Gastroesophageal sphincter (tissue), 4 donors: ENCODE measurements around the gene TMSB4X. TPM values are rescaled to one million over a fixed set of nuclear protein-coding genes. Genes with fewer than 3 reads are reported as not detected.
"Not testable (repeated sequence)": the region's sequence is repeated elsewhere in the genome, so short reads cannot be mapped to it uniquely, and the experiment has no call there.

Experiments
- ATAC-seq: fragments of 150-250 bp; one replicate; pipeline ENCODE4 v1.9.1; 2016; ENCODE audit warnings: mild to moderate bottlenecking, moderate library complexity
- H3K27ac ChIP-seq, 4 donors: fragments of 200-600 bp; sonication (generic) in 3 of 4; 1 replicate in 3 of 4; 2 replicates in 1 of 4; pipeline ENCODE4 v1.5.1; 2016 to 2019
- H3K27me3 ChIP-seq: fragments of 200-600 bp; sonication (generic); one replicate; pipeline ENCODE4 v1.5.1; 2019
- H3K36me3 ChIP-seq, 2 donors: fragments of 200-600 bp; sonication (generic); one replicate each; pipeline ENCODE4 v1.5.1; 2019; ENCODE audit warnings: control low read depth in 1 of 2
- H3K4me1 ChIP-seq, 3 donors: fragments of 200-600 bp; sonication (generic); 1 replicate in 2 of 3; 2 replicates in 1 of 3; pipeline ENCODE4 v1.5.1; 2016 to 2019; ENCODE audit warnings: control low read depth in 2 of 3
- H3K4me3 ChIP-seq, 2 donors: fragments of 200-600 bp; sonication (generic); one replicate each; pipeline ENCODE4 v1.5.1; 2019; ENCODE audit warnings: mild to moderate bottlenecking in 1 of 2, moderate library complexity in 1 of 2
- H3K9me3 ChIP-seq, 3 donors: fragments of 200-600 bp; sonication (generic); one replicate each; pipeline ENCODE4 v1.5.1; 2017 to 2019; ENCODE audit warnings: control low read depth in 2 of 3
- CTCF ChIP-seq, 4 experiments: fragments of 200-600 bp in 2 of 4; fragments of 450-650 bp in 2 of 4; sonication (generic) in 1 of 4; IDR thresholded peaks; one replicate each; pipeline ENCODE4 v1.5.1; 2017 to 2019; ENCODE audit warnings: antibody characterized with exemption in 4 of 4, mild to moderate bottlenecking in 2 of 4, moderate library complexity in 2 of 4
- EP300 ChIP-seq: sonication (generic); formaldehyde crosslinking; IDR thresholded peaks from one replicate; pipeline ENCODE4 v1.6.1; 2017; ENCODE audit warnings: antibody characterized with exemption, mild to moderate bottlenecking
- POLR2A ChIP-seq, 2 donors: fragments of 450-650 bp; IDR thresholded peaks; one replicate each; pipeline ENCODE4 v1.6.1; 2017; ENCODE audit warnings: antibody characterized with exemption in 2 of 2, mild to moderate bottlenecking in 2 of 2, moderate library complexity in 1 of 2
- POLR2AphosphoS5 ChIP-seq: sonication (generic); formaldehyde crosslinking; IDR thresholded peaks from one replicate; pipeline ENCODE4 v1.6.1; 2017; ENCODE audit warnings: antibody characterized with exemption
- WGBS, 2 donors: methylation state at CpG; one replicate each; pipeline ENCODE4 v1.1.5; 2018; ENCODE audit warnings: low coverage in 1 of 2; 5-methylcytosine and 5-hydroxymethylcytosine counted together
- total RNA-seq, 4 donors: library from RNA; depleted of rRNA; stranded (reverse); fragments of >200 nt; gene quantifications; one replicate each; pipeline ENCODE4 v1.1.0, GENCODE V29; 2016

The TMSB4X gene
- total RNA-seq, 4 donors from 2014 or later, result 2,260 to 4,561 (median 3,693) TPM

DNA sequence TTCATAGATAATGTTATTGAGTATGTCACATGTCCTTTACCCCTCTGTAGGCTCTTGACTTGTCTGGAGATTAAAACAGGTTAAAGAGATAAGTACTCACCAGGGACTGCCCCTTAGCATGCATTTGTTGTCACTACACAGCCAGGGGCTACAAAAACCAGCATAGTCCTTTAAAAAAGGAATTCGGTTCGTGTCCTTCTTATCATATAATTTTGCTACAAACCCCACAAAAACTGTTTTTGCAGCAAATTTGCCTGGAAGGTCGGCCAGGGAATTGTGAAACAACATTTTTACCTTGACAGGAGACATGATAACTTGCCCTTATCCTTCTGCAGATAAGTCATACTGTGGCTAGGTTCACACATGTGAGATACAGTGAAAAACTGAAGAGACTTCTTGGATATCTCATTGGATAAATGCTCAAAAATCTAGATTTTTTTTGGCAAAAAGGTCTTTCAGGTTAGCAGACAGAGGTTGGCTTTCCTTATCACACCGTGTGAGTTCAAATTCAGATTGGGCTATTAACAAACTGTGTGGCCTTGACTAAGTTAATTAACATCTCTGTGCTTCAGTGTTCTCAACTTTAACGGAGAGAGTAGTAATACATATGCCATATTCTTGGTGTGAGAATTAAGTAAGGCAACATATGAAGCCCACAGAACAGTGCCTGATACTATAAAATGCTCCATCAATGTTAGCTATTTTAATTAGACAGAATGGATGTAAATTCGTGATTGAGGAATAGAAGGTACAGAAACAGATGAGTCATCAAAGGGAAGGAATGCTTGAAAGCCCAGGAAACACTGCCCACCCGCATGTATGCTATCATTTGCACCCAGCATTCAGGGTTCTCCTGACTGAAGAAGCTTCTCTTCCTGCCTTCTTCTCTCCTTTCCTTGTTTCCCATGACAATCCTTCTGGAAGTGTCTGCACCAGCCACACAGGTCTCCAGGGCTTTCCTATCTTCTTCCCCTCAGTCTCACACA is 39.5 kb downstream of the TMSB4X start:
- TF ChIP-seq POLR2A (IDR thresholded peaks at IDR 0.05), result no peak
- TF ChIP-seq CTCF (IDR thresholded peaks at IDR 0.05), result no peak
- no peak for TF ChIP-seq EP300
- no peak for TF ChIP-seq POLR2AphosphoS5
- H3K4me3 ChIP-seq, result no peak overlapping the region
- no peak for ATAC-seq
- H3K27ac ChIP-seq, result peak overlapping the region in 1 of 4 donors; percentile 20
- 62 to 90% methylated on average over 4 to 7 of the region's 7 CpGs for WGBS, 2 donors
- no peaks in the 10 kb centered on the region for H3K9me3 ChIP-seq
- H3K36me3 ChIP-seq, result no peaks in the 10 kb centered on the region
- no peaks in the 10 kb centered on the region for H3K4me1 ChIP-seq
- no peaks in the 10 kb centered on the region for H3K27me3 ChIP-seq

- no peaks in the 10 kb centered on the region for H3K36me3 ChIP-seq
- no peak overlapping the region for H3K27ac ChIP-seq
- 61 to 80% methylated on average over 1 to 2 of the region's 3 CpGs for WGBS, 2 donors
- ATAC-seq, result no peak
- H3K4me1 ChIP-seq, result no peaks in the 10 kb centered on the region
- H3K27me3 ChIP-seq, result no peaks in the 10 kb centered on the region
- TF ChIP-seq POLR2A (IDR thresholded peaks at IDR 0.05), result no peak
- no peak for TF ChIP-seq POLR2AphosphoS5
- no peak for TF ChIP-seq CTCF (IDR thresholded peaks at IDR 0.05)
- TF ChIP-seq EP300, result no peak
- no peak overlapping the region for H3K4me3 ChIP-seq
- no peaks in the 10 kb centered on the region for H3K9me3 ChIP-seq
These were observed 40.8 kb downstream of the TMSB4X start for GRCh38 chrX:13015536-13016236.

DNA sequence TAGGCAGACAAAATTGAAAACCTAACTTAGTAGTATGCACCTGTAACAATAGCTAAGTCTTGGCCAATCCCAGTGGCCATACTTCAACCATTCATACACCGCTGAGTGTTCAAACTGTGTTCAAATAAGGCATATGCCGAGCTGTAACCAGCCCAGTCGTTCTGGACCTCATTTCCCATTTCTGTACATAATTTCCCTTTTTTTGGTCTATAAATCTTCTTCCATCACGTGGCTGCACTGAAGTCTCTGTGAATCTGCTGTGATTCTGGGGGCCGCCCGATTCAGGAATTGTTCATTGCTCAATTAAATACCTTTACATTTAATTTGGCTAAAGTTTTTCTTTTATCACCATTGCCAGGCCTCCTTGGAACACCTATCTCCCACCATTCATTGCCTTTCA is 41.8 kb downstream of the TMSB4X start:
- 75 to 100% methylated on average over 4 to 5 of the region's 6 CpGs for WGBS, 2 donors
- not testable (repeated sequence) for H3K27ac ChIP-seq, H3K27me3 ChIP-seq, H3K36me3 ChIP-seq, H3K4me3 ChIP-seq, ATAC-seq, H3K4me1 ChIP-seq, H3K9me3 ChIP-seq

GRCh38 chrX:13022926-13023325 is 48.0 kb downstream of the TMSB4X start:
- Histone ChIP-seq H3K36me3 (no peaks in the 10 kb centered on the region), H3K4me1 (no peaks in the 10 kb centered on the region), H3K27me3 (no peaks in the 10 kb centered on the region), H3K9me3 (no peaks in the 10 kb centered on the region), H3K27ac (no peak overlapping the region), H3K4me3 (no peak overlapping the region)
- TF ChIP-seq POLR2AphosphoS5 (no peak), CTCF (IDR thresholded peaks at IDR 0.05) (no peak), POLR2A (IDR thresholded peaks at IDR 0.05) (no peak), EP300 (no peak)
- no peak for ATAC-seq
- WGBS, 2 donors, result 40 to 60% methylated on average over 1 to 2 of the region's 2 CpGs

GRCh38 chrX:13023567-13023966 is 48.7 kb downstream of the TMSB4X start:
- Histone ChIP-seq H3K4me3 (no peak overlapping the region), H3K4me1 (peaks cover 0 to 1% (median 0%) of the 10 kb centered on the region in 3 donors), H3K36me3 (no peaks in the 10 kb centered on the region), H3K27me3 (no peaks in the 10 kb centered on the region), H3K27ac (no peak overlapping the region), H3K9me3 (no peaks in the 10 kb centered on the region)
- TF ChIP-seq EP300 (no peak), POLR2AphosphoS5 (no peak), POLR2A (IDR thresholded peaks at IDR 0.05) (no peak), CTCF (IDR thresholded peaks at IDR 0.05) (no peak)
- 81% methylated on average over 3 of the region's 3 CpGs; no CpG with 5 or more reads in 1 of the 2 donors for WGBS, 2 donors
- ATAC-seq, result no peak
